ENCODE data around the gene CCNQ.

Gene CCNQ

GRCh38 chrX:153595859-153596857 is 2.8 kb downstream of the CCNQ start:
- DNase-seq = no peak

- no peak for DNase-seq
These were observed 3.6 kb downstream of the CCNQ start for GRCh38 chrX:153595387-153595786.

GRCh38 chrX:153593811-153594500 is 5.0 kb downstream of the CCNQ start:
- no peak for DNase-seq

- no peak for DNase-seq
These were observed 5.8 kb downstream of the CCNQ start for GRCh38 chrX:153592966-153593688.

GRCh38 chrX:153592091-153592833 is 6.7 kb downstream of the CCNQ start:
- DNase-seq = no peak

GRCh38 chrX:153590961-153591956 is 7.7 kb downstream of the CCNQ start:
- DNase-seq = no peak

DNA sequence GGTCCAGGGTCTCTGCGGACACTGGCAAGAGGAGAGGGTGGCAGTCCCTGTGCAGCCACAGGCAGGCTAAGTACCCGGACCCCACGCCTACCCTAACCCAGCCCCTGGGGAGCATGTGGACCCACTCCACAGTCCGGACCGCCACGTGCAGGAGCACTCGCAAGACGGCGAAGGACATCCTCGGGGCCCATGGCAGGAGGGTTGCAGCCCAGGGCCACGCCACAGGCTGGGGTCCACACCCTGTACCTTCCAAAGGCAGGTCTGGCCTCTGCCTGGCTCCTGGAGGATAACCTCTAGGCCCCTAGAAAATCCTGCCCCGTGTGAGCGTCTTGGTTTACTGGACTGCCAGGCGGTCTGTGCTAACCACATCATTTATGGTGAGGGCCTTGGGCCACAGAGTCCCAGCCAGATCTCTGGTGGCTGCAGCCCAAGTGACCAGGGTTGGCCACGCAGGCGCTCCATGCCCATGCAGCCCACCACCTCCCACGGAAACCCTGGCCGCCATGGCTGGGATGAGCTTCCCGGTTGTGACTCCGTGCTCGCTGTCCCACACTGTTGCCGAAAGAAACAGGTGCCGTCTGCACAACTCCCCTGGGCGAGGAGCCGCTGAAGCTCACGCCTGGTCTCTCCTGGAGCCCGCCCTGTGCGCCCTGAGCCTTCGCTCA is 10.0 kb downstream of the CCNQ start:
- DNase-seq = no peak

- DNase-seq = no peak
These were observed 10.7 kb downstream of the CCNQ start for GRCh38 chrX:153588021-153588781.

DNA sequence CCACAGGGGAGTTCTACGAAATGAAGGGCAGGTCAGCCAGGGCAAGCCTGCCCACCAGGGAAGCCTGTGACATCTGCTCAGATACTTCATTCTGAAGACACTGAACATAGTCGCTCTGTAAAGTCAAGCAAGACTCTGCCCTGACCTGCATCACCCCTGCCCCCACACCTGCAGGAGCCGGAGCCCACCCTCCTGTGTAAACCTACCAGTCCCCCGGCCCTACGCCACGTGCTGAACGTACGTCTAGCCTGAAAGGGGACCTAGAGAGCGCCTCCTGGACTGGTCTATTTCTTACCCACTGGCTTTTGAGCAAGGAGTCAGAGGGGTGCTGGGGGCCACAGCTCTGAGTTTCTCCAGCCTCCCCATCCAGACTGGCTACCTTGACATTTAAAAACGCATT is 11.6 kb downstream of the CCNQ start:
- DNase-seq = no peak

DNA sequence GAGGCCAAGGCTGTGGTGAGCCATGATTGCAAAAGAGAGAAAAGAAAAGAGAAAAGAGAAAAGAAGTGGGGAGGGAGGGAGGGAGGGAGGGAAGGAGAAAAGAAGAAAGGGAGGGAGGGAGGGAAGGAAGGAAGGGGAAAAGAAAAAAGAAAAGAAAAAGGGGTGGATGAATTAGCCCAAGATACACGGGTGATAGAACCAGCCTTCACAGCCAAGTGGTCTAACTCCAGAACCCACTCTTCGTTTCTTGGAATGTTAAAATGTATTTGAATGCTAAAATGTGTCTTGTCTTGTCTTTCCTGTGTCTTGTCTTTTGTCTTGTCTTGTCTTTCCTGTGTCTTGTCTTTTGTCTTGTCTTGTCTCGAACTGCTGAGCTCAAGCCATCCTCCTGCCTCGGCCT is 13.1 kb downstream of the CCNQ start:
- DNase-seq = no peak

DNA sequence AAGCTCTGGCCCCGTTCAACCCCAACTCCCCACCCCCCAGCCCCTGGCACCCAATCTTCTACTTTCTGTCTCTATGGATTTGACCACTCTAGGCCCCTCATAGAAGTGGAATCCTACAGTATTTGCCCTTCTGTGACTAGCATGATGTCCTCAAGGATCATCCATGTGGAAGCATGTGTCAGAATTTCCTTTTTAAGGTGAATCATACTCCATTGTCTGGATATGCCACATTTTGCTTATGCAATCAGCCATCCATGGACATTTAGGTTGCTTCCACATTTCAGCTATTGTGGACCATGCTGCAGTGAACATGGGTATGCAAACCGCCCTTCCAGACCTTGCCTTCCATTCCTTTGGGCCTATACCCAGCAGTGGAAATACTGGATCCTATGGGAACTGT is 15.5 kb downstream of the CCNQ start:
- no peak for DNase-seq

DNA sequence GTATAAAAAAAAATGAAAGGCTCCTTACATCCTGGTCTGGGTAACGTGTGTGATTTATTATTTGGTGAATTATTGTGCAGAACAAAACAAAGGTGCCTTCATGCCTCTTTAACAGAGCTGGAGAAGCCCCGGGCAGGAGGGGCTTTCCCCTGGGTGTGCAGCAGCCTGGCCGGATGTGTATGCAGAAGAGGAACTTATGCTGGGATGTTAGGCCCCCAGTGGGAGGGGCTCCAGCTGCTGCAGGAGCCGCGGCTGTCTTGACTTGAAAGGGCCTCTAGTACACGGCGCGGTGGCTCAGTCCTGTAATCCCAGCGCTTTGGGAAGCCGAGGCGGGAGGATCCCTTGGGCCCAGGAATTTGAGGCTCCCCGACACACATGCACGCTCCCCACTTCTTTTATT is 16.0 kb downstream of the CCNQ start:
- peak; percentile 11 for DNase-seq

GRCh38 chrX:153580700-153581386 is 18.1 kb downstream of the CCNQ start:
- no peak for DNase-seq

DNA sequence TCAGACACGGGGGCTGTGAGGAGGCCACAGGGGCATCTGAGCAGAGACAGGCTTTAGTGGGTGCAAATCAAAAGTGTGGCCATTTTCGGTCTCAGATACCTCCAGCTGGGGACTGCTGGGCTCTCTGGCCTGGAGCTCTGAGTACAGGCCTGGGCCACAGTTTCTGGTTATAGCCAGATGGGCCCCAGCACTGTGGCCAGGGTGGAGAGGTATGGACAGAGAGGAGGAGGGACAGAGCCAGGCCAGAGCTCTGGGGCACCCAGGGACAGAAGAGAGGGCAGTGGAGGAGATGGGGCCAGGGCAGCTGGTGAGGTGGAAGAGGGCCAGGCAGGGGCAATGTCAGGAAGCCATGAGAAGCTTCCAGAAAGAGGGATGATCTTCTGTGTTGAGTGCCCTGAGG is 20.1 kb downstream of the CCNQ start:
- DNase-seq = no peak

DNA sequence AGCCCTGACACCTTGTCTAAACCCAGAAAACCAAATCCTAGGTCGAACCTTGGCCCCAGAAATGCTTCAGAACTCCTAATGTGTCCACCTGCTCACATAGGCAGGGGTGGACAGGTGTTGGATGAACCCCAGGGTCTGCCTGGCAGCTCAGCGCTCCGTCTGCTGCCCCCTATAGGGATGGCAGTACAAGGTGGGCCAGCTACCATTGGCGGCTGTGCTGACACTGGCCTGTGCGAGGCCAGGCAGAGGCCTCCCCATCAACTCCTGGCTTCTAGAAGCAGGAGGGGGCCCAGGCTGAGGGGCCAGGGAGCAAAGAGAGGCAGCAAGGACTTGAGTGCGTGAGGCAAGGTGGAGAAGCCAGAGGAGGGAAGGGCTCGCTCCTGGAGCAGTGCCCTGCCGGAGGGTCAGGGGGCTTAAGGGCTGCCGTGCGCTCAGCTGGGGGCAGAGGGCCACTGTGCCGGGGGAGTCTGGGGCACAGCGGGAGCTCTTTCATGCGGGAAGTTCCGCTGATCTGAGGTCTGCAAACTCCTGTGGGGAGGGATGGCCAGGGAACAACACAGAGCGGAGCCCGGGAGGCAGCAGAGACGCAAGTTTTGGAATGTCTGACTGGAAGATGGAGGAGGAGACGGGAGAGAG is 20.6 kb downstream of the CCNQ start:
- no peak for DNase-seq

DNA sequence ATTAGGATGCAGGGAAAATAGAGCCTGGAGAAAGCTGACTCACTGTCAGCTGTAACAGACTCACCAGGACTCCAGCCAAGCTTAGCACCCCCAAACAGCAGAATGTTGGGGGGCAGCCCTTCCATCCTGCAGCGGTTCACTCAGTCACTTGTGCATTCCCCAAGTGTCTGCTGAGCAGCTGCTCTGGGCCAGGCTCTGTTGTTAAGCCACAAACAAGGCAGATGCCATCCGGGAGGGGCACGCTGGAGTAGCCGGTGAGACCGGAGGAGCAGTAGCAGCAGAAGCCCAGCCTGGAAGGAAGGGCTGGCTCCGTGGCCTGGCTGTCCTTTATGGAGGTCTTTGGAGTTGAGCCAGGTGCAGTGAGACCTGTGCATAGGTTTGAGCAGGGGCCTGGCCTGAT is 22.0 kb downstream of the CCNQ start:
- no peak for DNase-seq

DNA sequence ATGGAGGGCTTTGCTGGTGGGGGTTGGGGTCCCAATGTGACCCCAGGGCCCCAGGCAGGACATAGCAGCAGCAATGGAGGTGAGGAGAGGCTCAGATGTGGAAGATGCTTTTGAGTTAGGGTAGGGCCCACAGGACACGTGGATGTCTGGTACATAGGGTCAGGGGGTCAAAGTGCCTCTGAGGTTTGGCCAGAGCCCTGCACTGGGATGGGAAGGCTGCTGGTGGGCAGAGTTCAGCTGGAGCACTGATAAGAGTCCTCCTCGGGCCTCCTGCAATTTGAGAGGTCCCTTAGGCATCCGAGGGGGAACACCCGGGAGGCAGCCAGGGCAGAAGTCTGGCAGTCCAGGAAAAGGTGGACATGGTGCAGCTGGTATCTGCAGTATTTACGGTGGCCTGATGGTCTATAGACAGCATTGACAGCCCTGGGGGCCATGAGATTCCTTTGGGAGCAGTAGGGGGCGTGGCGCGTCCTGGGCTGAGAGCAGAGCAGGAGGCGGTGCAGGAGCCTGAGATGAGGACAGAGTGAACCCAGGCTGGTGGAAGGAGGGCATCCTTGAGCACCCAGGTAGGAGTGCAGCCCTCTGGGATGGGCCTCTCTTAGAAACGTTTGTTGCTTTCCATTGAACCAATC is 22.6 kb downstream of the CCNQ start:
- no peak for DNase-seq

DNA sequence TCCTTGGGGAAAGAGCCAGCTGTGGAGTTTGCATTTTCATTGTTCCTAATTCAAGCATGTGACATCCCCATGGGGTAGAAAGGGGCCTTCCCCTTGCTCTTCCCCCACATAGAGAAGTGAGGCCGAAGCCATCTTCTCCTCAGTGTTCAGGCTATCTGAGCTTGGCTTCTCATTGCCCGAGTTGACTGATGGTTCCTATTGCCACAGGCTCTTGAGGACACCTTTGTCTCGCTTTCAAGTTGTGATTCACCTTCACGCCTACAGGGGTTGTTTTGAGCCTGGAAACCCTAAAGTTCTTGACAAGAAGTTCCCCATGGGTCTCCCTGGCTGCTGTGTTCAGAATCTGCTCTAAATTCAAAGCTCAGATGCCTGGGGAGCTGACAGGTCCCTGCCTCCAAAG is 25.0 kb downstream of the CCNQ start:
- DNase-seq = no peak

All from fibroblast of skin of scalp (primary cell).